ENCODE data around the gene B3GNT8. TPM values are rescaled to one million over a fixed set of nuclear protein-coding genes. Genes with fewer than 3 reads are reported as not detected.

B3GNT8 gene
- total and polyA plus RNA-seq, 9 donors: 0.51 to 2.2 (median 1.2) TPM; not detected in 1

GRCh38 chr19:41398598-41398997 lies 28.6 kb downstream of the B3GNT8 start:
- peak overlapping the region; percentile 98 for H3K4me3 ChIP-seq
- DNase-seq: no peak
- no peaks in the 10 kb centered on the region for H3K27me3 ChIP-seq
- TF ChIP-seq POLR2A (IDR thresholded peaks at IDR 0.05) (no peak), EP300 (IDR thresholded peaks at IDR 0.05) (no peak)
- TF ChIP-seq, protein P1, sequence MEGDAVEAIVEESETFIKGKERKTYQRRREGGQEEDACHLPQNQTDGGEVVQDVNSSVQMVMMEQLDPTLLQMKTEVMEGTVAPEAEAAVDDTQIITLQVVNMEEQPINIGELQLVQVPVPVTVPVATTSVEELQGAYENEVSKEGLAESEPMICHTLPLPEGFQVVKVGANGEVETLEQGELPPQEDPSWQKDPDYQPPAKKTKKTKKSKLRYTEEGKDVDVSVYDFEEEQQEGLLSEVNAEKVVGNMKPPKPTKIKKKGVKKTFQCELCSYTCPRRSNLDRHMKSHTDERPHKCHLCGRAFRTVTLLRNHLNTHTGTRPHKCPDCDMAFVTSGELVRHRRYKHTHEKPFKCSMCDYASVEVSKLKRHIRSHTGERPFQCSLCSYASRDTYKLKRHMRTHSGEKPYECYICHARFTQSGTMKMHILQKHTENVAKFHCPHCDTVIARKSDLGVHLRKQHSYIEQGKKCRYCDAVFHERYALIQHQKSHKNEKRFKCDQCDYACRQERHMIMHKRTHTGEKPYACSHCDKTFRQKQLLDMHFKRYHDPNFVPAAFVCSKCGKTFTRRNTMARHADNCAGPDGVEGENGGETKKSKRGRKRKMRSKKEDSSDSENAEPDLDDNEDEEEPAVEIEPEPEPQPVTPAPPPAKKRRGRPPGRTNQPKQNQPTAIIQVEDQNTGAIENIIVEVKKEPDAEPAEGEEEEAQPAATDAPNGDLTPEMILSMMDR (IDR thresholded peaks at IDR 0.05): no peak
- peaks cover 5% of the 10 kb centered on the region for H3K4me1 ChIP-seq (ENCODE audit: insufficient read depth)
- H3K36me3 ChIP-seq: no peaks in the 10 kb centered on the region
- H3K27ac ChIP-seq: no peak overlapping the region
- WGBS, 3 donors: 24 to 44% (median 26%) methylated on average over 3 of the region's 3 CpGs
- intact Hi-C loops (cut with DNase I): no loop called here
- no peaks in the 10 kb centered on the region for H3K9me3 ChIP-seq

DNA sequence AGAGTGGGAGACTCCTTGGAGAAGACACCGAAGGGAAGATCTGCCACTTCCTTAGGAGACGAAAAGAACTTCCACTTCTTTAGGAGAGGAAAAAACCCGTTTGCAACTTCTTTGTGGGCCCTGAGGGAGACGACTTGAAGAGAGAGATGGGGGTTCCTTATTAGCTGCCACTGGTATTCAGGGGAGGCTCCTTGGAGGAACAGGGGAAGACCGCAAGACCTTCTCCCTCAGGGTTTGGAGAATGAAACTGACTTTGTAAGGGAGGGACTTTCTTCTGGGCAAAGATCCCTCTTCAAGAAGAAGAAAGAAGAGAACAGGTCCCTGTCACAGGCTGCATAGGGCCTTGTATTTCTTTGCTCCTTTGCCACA lies 29.1 kb downstream of the B3GNT8 start:
- Histone ChIP-seq H3K4me1 (ENCODE audit: insufficient read depth) (peaks cover 5% of the 10 kb centered on the region), H3K27ac (peak overlapping the region; percentile 1 to 84), H3K4me3 (peak overlapping the region; percentile 98), H3K36me3 (no peaks in the 10 kb centered on the region), H3K9me3 (no peaks in the 10 kb centered on the region), H3K27me3 (no peaks in the 10 kb centered on the region)
- TF ChIP-seq, protein P1 (IDR thresholded peaks at IDR 0.05): no peak
- no peak for TF ChIP-seq POLR2A (IDR thresholded peaks at IDR 0.05)
- no peak for TF ChIP-seq EP300 (IDR thresholded peaks at IDR 0.05)
- intact Hi-C loops (cut with DNase I): no loop called here
- no peak for DNase-seq
- 0 to 1% (median 0%) methylated on average over 5 of the region's 5 CpGs for WGBS, 3 donors

GRCh38 chr19:41397086-41398049 lies 29.8 kb downstream of the B3GNT8 start, which contains the start of the genes BCKDHA and EXOSC5:
BCKDHA (plus strand) TSS chr19:41397818; CDS start chr19:41397828, 10 bp downstream.
EXOSC5 (minus strand) TSS chr19:41397359; CDS start chr19:41397328, 31 bp downstream.
- peak; percentile 99 to 100 (median 99) for DNase-seq
- Histone ChIP-seq H3K4me1 (ENCODE audit: insufficient read depth) (peaks cover 5% of the 10 kb centered on the region), H3K36me3 (no peaks in the 10 kb centered on the region), H3K9me3 (no peaks in the 10 kb centered on the region), H3K4me3 (peak within 1 kb of the TSS; percentile 98), H3K27me3 (no peaks in the 10 kb centered on the region), H3K27ac (peak within 1 kb of the TSS; percentile 1 to 84)
- intact Hi-C loops (cut with DNase I): no loop called here
- TF ChIP-seq EP300 (IDR thresholded peaks at IDR 0.05) (peak; percentile 30), POLR2A (IDR thresholded peaks at IDR 0.05) (peak; percentile 48)
- TF ChIP-seq, protein P1 (IDR thresholded peaks at IDR 0.05): no peak
- WGBS, 3 donors: 0% methylated on average over 50 of the region's 50 CpGs

GRCh38 chr19:41395355-41395754 lies 31.8 kb downstream of the B3GNT8 start:
- DNase-seq: no peak
- H3K4me1 ChIP-seq (ENCODE audit: insufficient read depth): peaks cover 5% of the 10 kb centered on the region
- TF ChIP-seq, protein P1 (IDR thresholded peaks at IDR 0.05): no peak
- no peak for TF ChIP-seq POLR2A (IDR thresholded peaks at IDR 0.05)
- TF ChIP-seq EP300 (IDR thresholded peaks at IDR 0.05): no peak
- intact Hi-C loops (cut with DNase I): no loop called here
- H3K4me3 ChIP-seq: no peak overlapping the region
- no peaks in the 10 kb centered on the region for H3K36me3 ChIP-seq
- WGBS, 3 donors: 63 to 71% (median 66%) methylated on average over 6 of the region's 6 CpGs
- H3K9me3 ChIP-seq: no peaks in the 10 kb centered on the region
- H3K27me3 ChIP-seq: no peaks in the 10 kb centered on the region
- no peak overlapping the region for H3K27ac ChIP-seq
